GM12878 (cell line): ENCODE measurements around the gene HIVEP1. TPM values are rescaled to one million over a fixed set of nuclear protein-coding genes. Genes with fewer than 3 reads are reported as not detected.
A peak's percentile ranks its signal among the peaks of the same experiment; 100 is the strongest.

Experiments used
- BMI1 ChIP-seq: fragments of 450-650 bp; IDR thresholded peaks from 2 replicates; pipeline ENCODE4 v1.6.1; 2016; ENCODE audit warnings: mild to moderate bottlenecking, moderate library complexity, borderline replicate concordance
- DPF2 ChIP-seq: fragments of 450-650 bp; IDR thresholded peaks from 2 replicates; pipeline ENCODE4 v1.6.1; 2017; ENCODE audit warnings: mild to moderate bottlenecking
- MLLT1 ChIP-seq: fragments of 450-650 bp; IDR thresholded peaks from 2 replicates; pipeline ENCODE4 v1.6.1; 2016; ENCODE audit warnings: mild to moderate bottlenecking
- NBN ChIP-seq: fragments of 450-650 bp; IDR thresholded peaks from 2 replicates; pipeline ENCODE4 v1.6.1; 2016
- NFYA ChIP-seq: IDR thresholded peaks from 2 replicates; pipeline ENCODE4 v1.6.1; 2011; ENCODE audit warnings: low read depth, mild to moderate bottlenecking, low read length, improper control_type of control experiment, borderline replicate concordance
- NRF1 ChIP-seq: conservative IDR thresholded peaks from 2 replicates; pipeline ENCODE4 v1.6.1; 2011; ENCODE audit warnings: mild to moderate bottlenecking, low read depth, low read length, improper control_type of control experiment
- TCF12 ChIP-seq: IDR thresholded peaks from 2 replicates; pipeline ENCODE4 v1.6.1; 2011; ENCODE audit warnings: low read depth, mild to moderate bottlenecking, low read length
- ZBTB11 ChIP-seq: fragments of 450-650 bp; formaldehyde crosslinking; IDR thresholded peaks from 2 replicates; pipeline ENCODE4 v1.5.0; 2022; ENCODE audit warnings: mild to moderate bottlenecking, missing genetic modification characterization
- ZBTB40 ChIP-seq: fragments of 450-650 bp; IDR thresholded peaks from 2 replicates; pipeline ENCODE4 v1.6.1; 2016; ENCODE audit warnings: mild to moderate bottlenecking, moderate library complexity, borderline replicate concordance
- polyA plus RNA-seq, 11 experiments: library from polyadenylated mRNA; depleted of rRNA in 4 of 11; unstranded in 6 of 11; stranded (reverse) in 5 of 11; fragments of >200 nt; fragmentation: Nextera tagmentation in 4 of 11; fragmentation: Illumina TruSeq in 1 of 11; extraction: Ambion mirVana in 4 of 11; extraction: Trizol in 1 of 11; gene quantifications; 1 replicate in 1 of 11; 2 replicates in 10 of 11; pipeline versions ENCODE4 v1.2.1 to v1.2.3, GENCODE V29; 2011 to 2016; ENCODE audit warnings: inconsistent platforms in 2 of 11, missing spikeins in 2 of 11, low read depth in 1 of 11
- total RNA-seq, 4 experiments: library from RNA; depleted of rRNA in 3 of 4; stranded (reverse); fragments of >200 nt in 3 of 4; fragmentation: Illumina TruSeq in 1 of 4; extraction: Trizol in 1 of 4; gene quantifications; 2 replicates each; pipeline versions ENCODE4 v1.2.1 to v1.2.3, GENCODE V29; 2013 to 2021
- TF ChIP-seq, protein P1 (sequence below): fragments of 450-650 bp; IDR thresholded peaks from 2 replicates; pipeline ENCODE4 v1.6.1; 2017; ENCODE audit warnings: low read depth, mild to moderate bottlenecking, moderate library complexity

Gene HIVEP1
- total and polyA plus RNA-seq, 10 of the 15 experiments (the other 5 are each of a cell fraction or from before 2014, with no cell fraction given), result 4.3 to 37.5 (median 21.6) TPM

- no peak for TF ChIP-seq ZBTB40
- no peak for TF ChIP-seq DPF2
- no peak for TF ChIP-seq NRF1
- peak; percentile 54; the same call in 1 of the 2 replicates for TF ChIP-seq MLLT1
- TF ChIP-seq ZBTB11, result no peak
- no peak for TF ChIP-seq BMI1
- no peak for TF ChIP-seq NFYA
- TF ChIP-seq TCF12, result no peak
- TF ChIP-seq, protein P1, sequence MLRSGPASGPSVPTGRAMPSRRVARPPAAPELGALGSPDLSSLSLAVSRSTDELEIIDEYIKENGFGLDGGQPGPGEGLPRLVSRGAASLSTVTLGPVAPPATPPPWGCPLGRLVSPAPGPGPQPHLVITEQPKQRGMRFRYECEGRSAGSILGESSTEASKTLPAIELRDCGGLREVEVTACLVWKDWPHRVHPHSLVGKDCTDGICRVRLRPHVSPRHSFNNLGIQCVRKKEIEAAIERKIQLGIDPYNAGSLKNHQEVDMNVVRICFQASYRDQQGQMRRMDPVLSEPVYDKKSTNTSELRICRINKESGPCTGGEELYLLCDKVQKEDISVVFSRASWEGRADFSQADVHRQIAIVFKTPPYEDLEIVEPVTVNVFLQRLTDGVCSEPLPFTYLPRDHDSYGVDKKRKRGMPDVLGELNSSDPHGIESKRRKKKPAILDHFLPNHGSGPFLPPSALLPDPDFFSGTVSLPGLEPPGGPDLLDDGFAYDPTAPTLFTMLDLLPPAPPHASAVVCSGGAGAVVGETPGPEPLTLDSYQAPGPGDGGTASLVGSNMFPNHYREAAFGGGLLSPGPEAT, result no peak
- no peak for TF ChIP-seq NBN
Measured at GRCh38 chr6:12047792-12048432, 35.8 kb downstream of the HIVEP1 start (continued).
